GM19372 (cell line): ENCODE results near the gene SLC6A12.

Source experiments
- ATAC-seq: cut with Tn5 transposase; IDR thresholded peaks from one replicate; pipeline ENCODE4 v1.9.1; 2021; ENCODE audit warnings: mild to moderate bottlenecking, low read depth, moderate library complexity; ENCODE audit not compliant: unreplicated experiment

Gene SLC6A12

DNA sequence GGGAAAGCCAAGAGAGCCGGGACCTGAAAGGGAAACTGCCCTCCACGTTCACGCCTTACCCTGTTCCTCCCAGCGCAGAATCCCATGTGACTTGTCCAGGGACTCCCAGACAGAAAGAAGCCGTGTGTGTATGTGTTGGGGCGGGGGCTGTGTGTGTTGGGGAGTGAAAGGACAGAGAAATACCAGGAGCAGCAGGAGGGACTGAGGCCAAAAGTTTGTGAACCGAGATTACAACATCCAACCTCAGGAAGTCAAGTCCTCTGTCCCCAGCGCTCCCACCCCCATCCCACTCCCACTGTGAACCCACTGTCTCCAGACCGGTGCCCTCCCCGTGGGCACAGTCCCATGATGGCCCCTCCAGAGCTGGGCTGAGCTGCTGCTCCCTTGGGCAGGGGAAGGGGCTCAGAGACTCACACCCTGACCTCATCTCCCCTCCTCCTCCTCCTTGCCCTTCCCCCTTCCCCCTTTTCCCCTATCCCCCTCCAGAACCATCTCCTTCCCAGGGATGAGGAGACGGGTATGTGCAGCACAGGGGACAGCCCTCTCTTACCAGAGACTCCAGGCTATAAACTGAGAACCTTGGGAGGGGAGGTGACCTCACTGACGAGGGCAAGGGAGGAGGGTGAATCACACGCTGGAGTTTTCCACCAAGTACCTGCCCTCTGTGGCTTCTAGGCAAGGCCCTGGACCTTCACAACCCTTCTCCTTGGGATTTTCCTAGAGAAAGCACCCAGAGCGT, at the start of gene SLC6A12:
SLC6A12 (minus strand) TSS at position 155 of the 739 bp plus-strand sequence. CDS start 4,171 bp downstream, outside the sequence.
- no peak for ATAC-seq

GRCh38 chr12:263574-263973, 49.6 kb upstream of the SLC6A12 start:
- ATAC-seq: no peak

GRCh38 chr12:262817-263216, 48.9 kb upstream of the SLC6A12 start, which contains the start of gene SLC6A13:
SLC6A13 (minus strand) TSS chr12:262836; CDS start chr12:260052, 2,784 bp downstream.
- ATAC-seq: no peak

GRCh38 chr12:262113-262512, 48.2 kb upstream of the SLC6A12 start:
- ATAC-seq: no peak

DNA sequence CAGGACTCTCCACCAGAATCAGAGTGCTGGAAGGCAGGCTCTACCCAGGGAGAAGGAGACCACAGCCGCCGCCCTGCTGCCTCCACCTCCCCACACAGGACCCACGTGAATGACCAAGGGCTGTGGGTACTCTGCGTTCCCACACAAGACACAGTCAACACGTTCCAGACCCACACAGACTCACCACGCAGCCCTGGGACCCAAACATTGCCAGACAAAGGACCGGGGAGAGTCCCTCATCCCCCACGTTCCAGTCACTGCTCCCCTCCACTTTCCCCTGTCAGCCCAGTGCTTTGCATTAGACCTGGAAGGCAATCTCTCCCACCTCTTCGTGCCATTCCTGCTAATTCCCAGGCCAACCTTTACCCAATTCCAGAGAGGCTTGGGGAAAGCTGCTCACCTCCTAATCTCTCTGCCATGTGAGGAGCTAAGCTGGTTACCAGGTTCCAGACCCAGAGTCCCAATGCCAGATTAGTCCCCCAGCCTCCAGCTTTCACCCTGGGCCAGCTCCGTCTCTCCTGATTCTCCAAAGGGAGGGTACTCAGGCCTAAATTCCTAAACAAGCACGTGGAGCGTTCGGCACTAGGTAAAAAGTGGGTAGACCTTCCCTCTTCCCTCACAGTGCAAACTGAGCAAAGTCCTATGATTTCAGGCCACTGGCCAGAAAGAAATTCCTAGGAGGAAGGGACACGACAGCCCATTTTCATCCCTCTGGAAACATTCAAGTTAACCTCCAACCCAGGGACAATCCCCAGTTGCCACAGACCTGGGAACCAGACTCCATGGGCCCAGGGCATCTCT, 43.8 kb upstream of the SLC6A12 start:
- no peak for ATAC-seq

DNA sequence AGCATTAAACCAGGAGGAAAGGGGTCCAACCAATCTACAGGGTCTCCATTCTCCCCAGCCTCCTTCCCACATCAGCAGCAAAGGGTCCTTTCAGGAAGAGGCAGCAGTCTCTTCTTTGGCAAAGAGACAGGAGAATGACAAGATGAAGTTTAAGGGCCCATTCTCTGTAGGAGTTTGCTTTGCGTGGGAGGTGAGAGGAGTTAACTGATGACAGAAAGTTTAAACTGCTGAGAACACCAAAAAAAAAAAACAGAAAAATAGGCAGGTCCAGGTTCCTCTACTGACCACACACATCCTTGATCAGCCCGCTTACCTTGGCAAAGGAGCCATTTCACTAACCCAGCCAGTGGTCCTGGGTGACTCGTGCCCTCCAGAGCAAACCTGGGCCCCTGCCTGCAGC, 43.0 kb upstream of the SLC6A12 start:
- no peak for ATAC-seq

DNA sequence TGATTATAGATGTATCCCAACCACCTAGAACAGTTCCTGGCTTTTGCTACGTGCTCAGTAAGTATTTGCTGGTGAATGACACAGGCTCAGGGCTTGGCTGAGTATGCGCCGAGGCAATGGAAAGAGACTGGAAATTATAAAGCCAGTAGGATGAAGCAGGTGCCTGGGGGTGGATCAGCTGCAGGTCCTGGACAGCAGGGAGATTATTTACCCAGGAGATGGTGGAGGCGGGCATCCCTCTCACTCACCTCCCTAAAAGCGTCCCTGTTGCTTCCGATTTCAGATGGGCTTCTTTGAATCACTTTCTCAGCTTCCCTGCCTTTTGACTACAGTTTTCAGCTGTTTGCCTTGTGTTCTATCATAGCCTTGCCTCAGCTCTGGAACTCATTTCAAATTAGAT, 42.3 kb upstream of the SLC6A12 start:
- ATAC-seq: no peak

- no peak for ATAC-seq
Measured at GRCh38 chr12:254912-255311, 41.0 kb upstream of the SLC6A12 start.

- ATAC-seq: no peak
Measured at GRCh38 chr12:254039-254438, 40.1 kb upstream of the SLC6A12 start.

GRCh38 chr12:253116-253831, 39.3 kb upstream of the SLC6A12 start:
- no peak for ATAC-seq

DNA sequence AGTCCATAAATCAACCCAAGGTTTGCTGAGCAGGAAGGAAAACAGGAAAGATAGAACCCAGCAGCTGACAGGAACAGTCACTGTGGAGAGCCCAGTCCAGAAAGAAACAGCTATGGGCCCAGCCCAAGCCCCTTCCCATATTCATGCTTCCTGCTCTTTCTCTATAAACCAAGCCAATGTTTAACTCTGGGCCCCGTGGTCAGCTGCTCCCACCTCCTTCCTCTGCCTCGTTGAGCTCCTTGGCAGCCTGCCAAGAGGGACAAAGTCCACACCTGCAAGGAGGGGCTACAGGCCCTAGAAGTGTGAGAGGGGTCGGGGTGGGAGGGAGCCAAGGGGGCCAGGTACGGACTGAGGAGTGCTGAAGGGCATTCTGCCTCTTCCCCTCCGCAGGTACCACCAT, 38.7 kb upstream of the SLC6A12 start:
- no peak for ATAC-seq

- no peak for ATAC-seq
Measured at GRCh38 chr12:247271-247670, 33.3 kb upstream of the SLC6A12 start.

- no peak for ATAC-seq
Measured at GRCh38 chr12:243381-243780, 29.4 kb upstream of the SLC6A12 start.

DNA sequence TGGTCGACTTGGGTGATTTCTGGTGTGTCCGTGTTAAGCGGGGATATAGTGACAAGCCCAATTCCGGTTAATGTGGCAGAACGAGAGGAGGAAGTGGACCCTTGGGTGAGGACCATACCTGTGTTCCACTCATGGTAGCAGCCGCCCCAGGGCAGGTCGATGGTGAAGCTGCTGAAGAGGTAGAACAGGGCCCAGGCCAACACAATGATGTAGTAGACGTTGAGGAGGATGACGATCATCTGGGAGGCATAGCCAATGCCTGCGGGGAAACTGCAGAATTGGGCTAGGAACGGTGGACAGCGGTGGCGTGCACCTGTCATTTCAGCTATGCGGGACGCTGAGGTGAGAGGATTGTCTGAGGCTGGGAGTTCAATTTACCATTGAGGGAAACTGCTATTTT, 28.5 kb upstream of the SLC6A12 start:
- no peak for ATAC-seq

- no peak for ATAC-seq
Measured at GRCh38 chr12:241266-241665, 27.3 kb upstream of the SLC6A12 start.

GRCh38 chr12:240566-240965, 26.6 kb upstream of the SLC6A12 start:
- ATAC-seq: no peak

GRCh38 chr12:238736-239398, 24.9 kb upstream of the SLC6A12 start:
- no peak for ATAC-seq

- ATAC-seq: no peak
Measured at GRCh38 chr12:238116-238515, 24.2 kb upstream of the SLC6A12 start.

DNA sequence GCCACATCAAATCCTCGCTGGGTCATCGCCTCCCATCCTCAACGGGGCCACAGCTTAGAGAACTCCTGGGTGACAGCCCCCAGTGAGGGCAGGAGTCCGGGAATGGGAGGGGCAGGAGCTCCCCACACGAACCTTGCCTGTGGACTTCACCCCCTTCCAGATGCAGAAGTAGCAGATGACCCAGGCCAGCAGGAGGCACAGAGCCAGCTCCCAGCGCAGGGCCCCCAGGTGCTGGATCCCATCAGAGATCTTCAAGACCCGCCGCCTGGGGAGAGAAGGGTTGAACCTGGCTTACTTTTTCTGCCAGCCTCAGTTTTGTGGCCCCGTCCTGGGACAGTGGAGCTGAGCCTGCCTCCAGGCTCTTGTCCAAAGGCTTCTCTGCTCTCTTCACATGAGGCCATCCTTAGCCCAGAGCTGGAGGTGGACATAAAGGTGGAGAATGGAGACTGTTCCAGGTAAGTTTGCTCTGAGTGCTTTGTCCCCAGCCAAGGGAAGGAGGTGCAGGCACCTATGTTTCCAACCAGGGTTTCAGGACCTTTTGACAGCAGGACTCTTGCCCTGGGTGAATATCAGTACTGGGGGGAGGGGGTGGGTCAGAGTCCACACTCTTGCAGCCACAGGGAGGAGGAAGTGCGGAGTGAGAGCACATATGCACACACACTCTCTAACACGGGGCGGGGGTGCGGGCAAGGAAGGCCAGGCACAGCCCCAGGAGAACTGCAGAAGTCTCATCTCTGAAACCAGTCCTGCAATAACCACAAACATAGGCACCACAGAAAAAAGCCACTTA, 23.3 kb upstream of the SLC6A12 start:
- no peak for ATAC-seq

DNA sequence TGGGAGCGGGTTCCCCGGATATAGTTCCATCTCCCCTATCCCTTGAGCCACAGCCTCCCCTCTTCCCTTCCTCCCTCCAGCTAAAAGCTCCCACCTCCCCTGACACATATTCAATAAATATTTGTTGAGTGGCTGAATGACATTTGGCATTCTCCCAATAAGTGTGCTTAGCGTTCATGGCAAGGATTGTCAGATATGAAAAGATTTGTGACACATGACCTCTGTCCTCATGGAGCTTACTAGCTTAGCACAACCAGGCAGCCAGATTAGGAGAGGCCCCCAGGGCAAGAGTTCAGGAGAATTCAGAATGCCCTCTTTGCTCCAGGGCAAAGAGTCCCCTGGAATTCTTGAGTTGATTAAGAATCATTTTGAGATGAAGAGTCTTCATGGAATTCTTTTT, 22.5 kb upstream of the SLC6A12 start:
- no peak for ATAC-seq
